ENCODE results near the gene SFXN2.

The SFXN2 gene

GRCh38 chr10:102775201-102775934 is 60.9 kb downstream of the SFXN2 start:
- no peak overlapping the region for H3K27ac ChIP-seq (replicated peaks)

GRCh38 chr10:102775935-102776669 is 61.7 kb downstream of the SFXN2 start:
- DNase-seq (ENCODE audit: low read depth in 1 of 2, low spot score in 1 of 2), result peak in 1 of 2 experiments; percentile 30
- H3K4me3 ChIP-seq (replicated peaks; ENCODE audit: insufficient read depth, low read length), result no peak overlapping the region
- TF ChIP-seq POLR2AphosphoS5 (IDR thresholded peaks at IDR 0.05; ENCODE audit: low read depth), result no peak
- TF ChIP-seq GABPA (IDR thresholded peaks at IDR 0.05; ENCODE audit: low read depth), result no peak
- no peak for TF ChIP-seq SPI1 (IDR thresholded peaks at IDR 0.05; ENCODE audit: borderline replicate concordance, low read depth)
- TF ChIP-seq REST (IDR thresholded peaks at IDR 0.05; ENCODE audit: insufficient replicate concordance, low read depth), result no peak
- TF ChIP-seq CTCF (IDR thresholded peaks at IDR 0.05; ENCODE audit: insufficient read depth, low read length), result no peak
- peak overlapping the region; percentile 20 for H3K27ac ChIP-seq (replicated peaks)
- H3K27me3 ChIP-seq (ENCODE audit: insufficient read depth, poor library complexity, severe bottlenecking), result no peaks in the 10 kb centered on the region

More at GRCh38 chr10:102775201-102775934, 60.9 kb downstream of the SFXN2 start:
- DNase-seq (ENCODE audit: low read depth in 1 of 2, low spot score in 1 of 2), result no peak
- H3K27me3 ChIP-seq (ENCODE audit: insufficient read depth, poor library complexity, severe bottlenecking), result no peaks in the 10 kb centered on the region
- TF ChIP-seq SPI1 (IDR thresholded peaks at IDR 0.05; ENCODE audit: borderline replicate concordance, low read depth), result no peak
- no peak for TF ChIP-seq CTCF (IDR thresholded peaks at IDR 0.05; ENCODE audit: insufficient read depth, low read length)
- TF ChIP-seq POLR2AphosphoS5 (IDR thresholded peaks at IDR 0.05; ENCODE audit: low read depth), result no peak
- TF ChIP-seq REST (IDR thresholded peaks at IDR 0.05; ENCODE audit: insufficient replicate concordance, low read depth), result no peak
- no peak for TF ChIP-seq GABPA (IDR thresholded peaks at IDR 0.05; ENCODE audit: low read depth)
- H3K4me3 ChIP-seq (replicated peaks; ENCODE audit: insufficient read depth, low read length), result no peak overlapping the region

GRCh38 chr10:102776779-102777456 is 62.5 kb downstream of the SFXN2 start:
- H3K4me3 ChIP-seq (replicated peaks; ENCODE audit: insufficient read depth, low read length), result no peak overlapping the region
- H3K27me3 ChIP-seq (ENCODE audit: insufficient read depth, poor library complexity, severe bottlenecking), result no peaks in the 10 kb centered on the region
- DNase-seq (ENCODE audit: low read depth in 1 of 2, low spot score in 1 of 2), result peak in 1 of 2 experiments; percentile 36
- H3K27ac ChIP-seq (replicated peaks), result peak overlapping the region; percentile 20
- TF ChIP-seq SPI1 (IDR thresholded peaks at IDR 0.05; ENCODE audit: borderline replicate concordance, low read depth) (no peak), POLR2AphosphoS5 (IDR thresholded peaks at IDR 0.05; ENCODE audit: low read depth) (no peak), CTCF (IDR thresholded peaks at IDR 0.05; ENCODE audit: insufficient read depth, low read length) (no peak)

All from HL-60 (cell line).